VCaP (cell line): Measurements from ENCODE around the gene SMIM1.

Experiments
- H3K27ac ChIP-seq: fragments of 450-650 bp; 2 replicates; pipeline ENCODE4 v1.5.1; 2017
- CTCF ChIP-seq: fragments of 450-650 bp; conservative IDR thresholded peaks from 2 replicates; pipeline ENCODE4 v1.5.1; 2017; ENCODE audit warnings: mild to moderate bottlenecking, moderate library complexity

Gene SMIM1

DNA sequence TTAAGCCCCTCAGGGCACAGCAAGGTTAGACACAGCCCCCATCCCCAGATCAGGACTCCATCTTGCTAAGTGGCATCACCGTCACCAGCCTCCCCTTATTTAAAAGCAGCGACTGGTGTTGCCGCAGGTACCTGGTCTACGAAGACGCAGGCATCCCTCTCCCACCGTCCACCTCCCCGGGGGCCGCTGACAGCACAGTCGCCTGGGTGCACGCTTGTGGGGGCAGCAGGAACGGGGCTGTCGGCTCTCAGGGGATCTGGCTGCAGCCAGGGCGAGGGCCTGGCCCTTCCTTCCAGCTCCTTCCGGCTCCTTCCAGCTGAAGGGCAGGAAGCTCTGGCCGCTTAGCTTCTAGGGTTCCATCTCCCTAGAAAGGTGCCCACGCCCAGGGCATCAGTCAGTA lies 37.9 kb upstream of the SMIM1 start:
- no peak overlapping the region for H3K27ac ChIP-seq
- TF ChIP-seq CTCF, result no peak

DNA sequence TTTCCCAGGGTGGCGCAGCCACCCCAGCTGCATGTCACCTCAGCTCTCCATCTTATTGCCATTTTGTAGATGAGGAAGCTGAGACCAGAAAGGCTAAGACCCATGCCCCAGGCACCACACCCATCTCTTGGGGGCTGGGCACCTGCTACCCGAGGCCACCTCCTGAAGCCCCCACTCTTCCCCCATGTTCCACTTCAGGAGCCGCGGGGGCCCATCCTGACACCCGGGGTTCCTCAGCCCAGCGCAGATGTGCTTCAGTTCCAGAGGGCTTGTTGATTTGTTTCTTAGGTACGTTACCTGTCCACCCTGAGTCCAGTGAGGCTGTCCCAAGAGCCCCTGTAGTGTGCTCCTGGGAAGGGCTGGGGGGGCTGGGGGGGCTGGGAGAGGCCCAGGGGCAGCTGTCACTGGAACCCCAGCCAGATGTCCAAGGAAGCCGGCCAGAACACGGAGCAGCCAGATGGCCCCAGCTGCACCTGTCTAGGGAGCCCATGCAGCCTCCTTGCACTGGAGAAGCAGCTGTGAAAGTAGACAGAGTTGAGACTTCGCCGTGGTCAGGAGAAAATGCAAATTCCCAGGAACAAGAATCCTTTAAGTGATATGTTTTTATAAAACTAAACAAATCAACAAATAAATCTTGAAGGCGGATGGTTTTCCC lies 37.4 kb upstream of the SMIM1 start:
- H3K27ac ChIP-seq, result no peak overlapping the region
- no peak for TF ChIP-seq CTCF

DNA sequence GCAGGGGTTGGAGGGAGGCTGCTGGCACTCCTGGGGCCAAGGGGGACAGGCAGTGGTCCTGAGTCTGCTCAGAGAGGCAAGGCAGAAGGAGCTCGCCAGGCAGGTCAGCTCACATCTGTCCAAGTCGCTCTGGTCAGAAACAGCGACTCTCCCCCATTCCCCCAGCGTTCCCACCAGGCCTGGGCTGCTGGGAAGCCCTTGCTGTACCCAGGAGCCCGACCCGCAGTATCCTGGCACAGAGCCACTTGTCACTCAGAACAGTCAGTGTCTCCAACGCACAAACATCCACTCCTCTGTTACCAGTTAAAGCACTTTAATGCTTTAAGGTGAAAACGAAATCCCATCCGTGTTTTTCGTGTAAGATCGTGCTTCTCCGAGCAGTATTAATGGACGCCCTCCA lies 36.9 kb upstream of the SMIM1 start:
- no peak for TF ChIP-seq CTCF
- H3K27ac ChIP-seq, result no peak overlapping the region

DNA sequence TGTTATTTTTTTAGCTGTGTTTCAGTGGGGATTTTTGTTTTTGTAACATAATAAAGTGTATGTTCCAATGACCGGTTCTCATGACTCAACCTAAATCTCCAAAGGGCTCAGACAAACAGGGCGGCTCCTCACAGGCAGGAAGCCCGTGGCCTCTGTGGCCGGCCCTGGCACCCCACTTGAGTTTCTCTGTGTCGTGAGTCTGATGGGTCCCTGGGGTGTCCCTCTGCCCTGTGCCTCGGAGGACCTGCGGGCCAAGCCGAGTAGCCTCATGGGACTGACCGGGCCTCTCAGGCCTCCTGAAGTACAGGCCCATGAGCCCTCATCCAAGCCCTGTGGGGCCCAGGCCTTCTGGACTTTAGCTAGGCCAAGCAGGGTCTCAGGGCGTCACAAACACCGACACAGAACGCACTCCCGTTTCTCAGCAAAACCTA lies 36.4 kb upstream of the SMIM1 start:
- no peak overlapping the region for H3K27ac ChIP-seq
- no peak for TF ChIP-seq CTCF

DNA sequence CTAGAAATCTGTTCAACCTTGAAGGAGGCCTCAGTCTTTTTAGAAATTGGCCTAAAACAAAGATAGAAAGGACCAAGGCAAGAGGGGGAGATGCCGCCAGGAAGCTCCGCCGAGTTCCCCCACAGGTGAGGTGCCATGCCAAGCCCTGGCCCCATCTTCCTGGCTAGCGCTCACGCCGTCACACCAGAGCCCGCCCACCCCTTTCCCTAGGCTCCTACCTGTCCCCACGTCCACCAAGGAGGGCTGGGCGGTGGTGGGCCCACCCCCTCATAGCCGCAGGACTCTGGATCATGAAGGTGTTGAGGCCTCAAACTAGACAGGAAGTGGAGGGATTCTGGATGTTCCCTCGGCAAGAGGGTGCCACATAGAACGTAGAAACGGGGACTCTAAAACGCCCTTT lies 35.8 kb upstream of the SMIM1 start:
- TF ChIP-seq CTCF, result no peak
- no peak overlapping the region for H3K27ac ChIP-seq

DNA sequence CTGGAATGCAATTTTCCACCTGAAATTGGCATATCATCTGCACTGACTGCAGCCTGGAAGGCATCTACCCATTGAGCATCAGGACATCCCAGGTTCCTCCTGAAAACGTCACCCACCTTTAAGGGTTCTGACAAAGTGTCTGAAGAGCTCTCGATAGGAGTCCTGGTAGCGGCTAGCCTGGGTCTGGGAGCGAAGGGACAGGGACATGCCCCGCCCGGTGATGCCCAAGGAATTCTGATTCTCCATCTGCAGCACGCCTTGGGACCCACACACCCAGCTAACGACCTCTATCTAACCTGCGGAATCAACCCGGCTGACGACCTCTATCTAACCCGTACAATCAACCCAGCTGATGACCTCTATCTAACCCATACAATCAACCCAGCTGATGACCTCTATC lies 33.6 kb upstream of the SMIM1 start:
- no peak overlapping the region for H3K27ac ChIP-seq
- no peak for TF ChIP-seq CTCF

- TF ChIP-seq CTCF, result no peak
- no peak overlapping the region for H3K27ac ChIP-seq
These were observed 32.5 kb upstream of the SMIM1 start for GRCh38 chr1:3740042-3740441.
